Retinal pigment epithelial cell (primary cell): ENCODE results near the gene OPN1LW.
"Not testable (repeated sequence)": the region's sequence is repeated elsewhere in the genome, so short reads cannot be mapped to it uniquely, and the experiment has no call there.

Experiments used
- DNase-seq: peaks from one replicate; pipeline ENCODE4 v3.0.0-alpha.2; 2010; ENCODE audit warnings: low read depth
- H3K4me3 ChIP-seq: 2 replicates; pipeline ENCODE4 v1.5.1; 2011; ENCODE audit warnings: mild to moderate bottlenecking, low read length, control low read depth, moderate library complexity
- CTCF ChIP-seq: conservative IDR thresholded peaks from 2 replicates; pipeline ENCODE4 v1.5.1; 2011; ENCODE audit warnings: low read depth, low read length, control low read depth, inconsistent platforms

Gene OPN1LW

GRCh38 chrX:154144010-154144409 is at the start of gene OPN1LW:
TSS of gene OPN1LW (plus strand) at chrX:154144243. CDS start at chrX:154144284, 41 bp downstream.
- DNase-seq, H3K4me3 ChIP-seq: not testable (repeated sequence)

GRCh38 chrX:154094833-154095232 is 49.2 kb upstream of the OPN1LW start:
- H3K4me3 ChIP-seq: peak overlapping the region; percentile 71
- no peak for TF ChIP-seq CTCF
- DNase-seq: no peak

GRCh38 chrX:154096140-154097002 is 47.7 kb upstream of the OPN1LW start:
- DNase-seq: no peak
- H3K4me3 ChIP-seq: peak overlapping the region; percentile 71
- no peak for TF ChIP-seq CTCF

- no peak for TF ChIP-seq CTCF
- peak overlapping the region; percentile 71 for H3K4me3 ChIP-seq
- DNase-seq: no peak
These were observed 46.9 kb upstream of the OPN1LW start for GRCh38 chrX:154097003-154097588.

GRCh38 chrX:154097589-154098541 is 46.2 kb upstream of the OPN1LW start, which contains the start of gene MECP2:
TSS of gene MECP2 (minus strand) at chrX:154097717.
- TF ChIP-seq CTCF: no peak
- DNase-seq: peak; percentile 71
- H3K4me3 ChIP-seq: peak within 1 kb of the TSS; percentile 71

- no peak overlapping the region for H3K4me3 ChIP-seq
- no peak for DNase-seq
- no peak for TF ChIP-seq CTCF
These were observed 45.5 kb upstream of the OPN1LW start for GRCh38 chrX:154098551-154098950.

- DNase-seq: no peak
- no peak overlapping the region for H3K4me3 ChIP-seq
- TF ChIP-seq CTCF: no peak
These were observed 30.3 kb upstream of the OPN1LW start for GRCh38 chrX:154113729-154114128.
